Measurements from ENCODE around the gene BRAP. TPM values are rescaled to one million over a fixed set of nuclear protein-coding genes. Genes with fewer than 3 reads are reported as not detected.
"Not testable (repeated sequence)": the region's sequence is repeated elsewhere in the genome, so short reads cannot be mapped to it uniquely, and the experiment has no call there.

BRAP gene
- total RNA-seq, 2 donors from 2014 or later = 16.0 to 19.6 TPM

DNA sequence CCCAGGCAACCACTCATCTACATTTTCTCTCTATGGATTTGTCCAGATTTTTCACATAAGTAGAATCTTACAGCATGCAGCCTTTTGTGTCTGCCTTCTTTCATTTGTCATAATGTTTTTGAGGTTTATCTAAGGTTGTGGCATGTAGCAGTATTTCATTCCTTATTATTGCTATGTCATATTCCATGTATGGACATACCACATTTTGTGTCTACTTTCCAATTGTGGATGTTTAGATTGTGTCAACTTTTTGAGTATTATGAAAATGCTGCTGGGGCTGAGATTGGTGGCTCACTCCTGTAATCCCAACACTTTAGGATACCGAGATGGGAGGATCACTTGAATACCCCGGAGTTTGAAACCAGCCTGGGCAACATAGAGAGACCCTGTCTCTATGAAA, 83.4 kb downstream of the BRAP start:
- Histone ChIP-seq H3K36me3 (no peaks in the 10 kb centered on the region), H3K4me1 (no peaks in the 10 kb centered on the region), H3K9me3 (no peaks in the 10 kb centered on the region), H3K9ac (ENCODE audit: low read depth in 2 of 2, low read length in 2 of 2) (no peak overlapping the region), H3K27me3 (no peaks in the 10 kb centered on the region), H3K4me3 (no peak overlapping the region), H3K27ac (no peak overlapping the region)
- intact Hi-C loops (cut with DNase I) = no loop called here
- DNase-seq = no peak
- TF ChIP-seq, protein P1, sequence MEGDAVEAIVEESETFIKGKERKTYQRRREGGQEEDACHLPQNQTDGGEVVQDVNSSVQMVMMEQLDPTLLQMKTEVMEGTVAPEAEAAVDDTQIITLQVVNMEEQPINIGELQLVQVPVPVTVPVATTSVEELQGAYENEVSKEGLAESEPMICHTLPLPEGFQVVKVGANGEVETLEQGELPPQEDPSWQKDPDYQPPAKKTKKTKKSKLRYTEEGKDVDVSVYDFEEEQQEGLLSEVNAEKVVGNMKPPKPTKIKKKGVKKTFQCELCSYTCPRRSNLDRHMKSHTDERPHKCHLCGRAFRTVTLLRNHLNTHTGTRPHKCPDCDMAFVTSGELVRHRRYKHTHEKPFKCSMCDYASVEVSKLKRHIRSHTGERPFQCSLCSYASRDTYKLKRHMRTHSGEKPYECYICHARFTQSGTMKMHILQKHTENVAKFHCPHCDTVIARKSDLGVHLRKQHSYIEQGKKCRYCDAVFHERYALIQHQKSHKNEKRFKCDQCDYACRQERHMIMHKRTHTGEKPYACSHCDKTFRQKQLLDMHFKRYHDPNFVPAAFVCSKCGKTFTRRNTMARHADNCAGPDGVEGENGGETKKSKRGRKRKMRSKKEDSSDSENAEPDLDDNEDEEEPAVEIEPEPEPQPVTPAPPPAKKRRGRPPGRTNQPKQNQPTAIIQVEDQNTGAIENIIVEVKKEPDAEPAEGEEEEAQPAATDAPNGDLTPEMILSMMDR (IDR thresholded peaks at IDR 0.05) = no peak

DNA sequence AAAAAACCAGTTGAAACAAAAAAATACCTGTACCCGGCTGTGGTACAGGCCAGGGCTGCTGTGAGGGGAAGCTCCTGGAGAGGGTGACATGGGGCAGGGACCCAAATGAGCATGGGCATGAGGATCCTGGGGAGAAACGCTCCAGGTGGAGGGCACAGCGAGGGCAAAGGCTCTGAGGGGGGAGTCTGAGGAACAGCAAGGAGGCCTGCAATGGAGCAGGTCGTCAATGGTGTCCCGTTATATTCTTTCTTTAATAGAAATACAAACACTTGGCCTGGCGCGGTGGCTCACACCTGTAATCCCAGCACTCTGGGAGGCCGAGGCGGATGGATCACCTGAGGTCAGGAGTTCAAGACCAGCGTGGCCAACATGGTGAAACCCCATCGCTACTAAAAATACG, 84.8 kb downstream of the BRAP start:
- H3K9ac ChIP-seq (ENCODE audit: low read depth in 2 of 2, low read length in 2 of 2); DNase-seq; H3K4me1 ChIP-seq; H3K27me3 ChIP-seq; intact Hi-C loops (cut with DNase I); H3K9me3 ChIP-seq; H3K36me3 ChIP-seq; H3K4me3 ChIP-seq: not testable (repeated sequence)
- peak overlapping the region; percentile 74 for H3K27ac ChIP-seq

DNA sequence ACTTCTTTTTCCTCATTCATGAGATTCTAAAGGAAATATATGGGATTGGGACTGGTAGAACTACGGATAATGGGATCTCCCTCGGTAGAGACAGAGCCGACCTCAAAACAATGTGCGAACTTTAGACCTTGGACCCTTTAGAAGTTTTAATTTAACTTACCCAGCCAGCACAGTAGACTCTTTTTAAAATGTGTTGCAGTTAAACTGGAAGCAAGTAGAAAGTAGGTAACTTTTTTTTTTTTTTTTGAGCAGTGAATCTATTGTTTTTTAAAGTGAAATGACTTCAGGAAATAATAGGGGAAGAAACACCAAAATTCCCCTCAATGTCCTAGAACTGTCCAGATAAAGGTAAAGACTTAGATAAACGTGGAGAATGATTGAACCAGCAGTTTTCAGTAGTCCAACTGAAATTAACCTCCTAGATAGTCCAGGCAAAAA, 85.5 kb downstream of the BRAP start:
- TF ChIP-seq, protein P1 (IDR thresholded peaks at IDR 0.05) = no peak
- Histone ChIP-seq H3K27me3 (no peaks in the 10 kb centered on the region), H3K4me3 (peak overlapping the region; percentile 70), H3K9ac (ENCODE audit: low read depth in 2 of 2, low read length in 2 of 2) (peak overlapping the region; percentile 95 to 97), H3K27ac (peak overlapping the region; percentile 74), H3K9me3 (no peaks in the 10 kb centered on the region), H3K4me1 (no peaks in the 10 kb centered on the region), H3K36me3 (no peaks in the 10 kb centered on the region)
- DNase-seq = no peak
- intact Hi-C loops (cut with DNase I) = no loop called here

DNA sequence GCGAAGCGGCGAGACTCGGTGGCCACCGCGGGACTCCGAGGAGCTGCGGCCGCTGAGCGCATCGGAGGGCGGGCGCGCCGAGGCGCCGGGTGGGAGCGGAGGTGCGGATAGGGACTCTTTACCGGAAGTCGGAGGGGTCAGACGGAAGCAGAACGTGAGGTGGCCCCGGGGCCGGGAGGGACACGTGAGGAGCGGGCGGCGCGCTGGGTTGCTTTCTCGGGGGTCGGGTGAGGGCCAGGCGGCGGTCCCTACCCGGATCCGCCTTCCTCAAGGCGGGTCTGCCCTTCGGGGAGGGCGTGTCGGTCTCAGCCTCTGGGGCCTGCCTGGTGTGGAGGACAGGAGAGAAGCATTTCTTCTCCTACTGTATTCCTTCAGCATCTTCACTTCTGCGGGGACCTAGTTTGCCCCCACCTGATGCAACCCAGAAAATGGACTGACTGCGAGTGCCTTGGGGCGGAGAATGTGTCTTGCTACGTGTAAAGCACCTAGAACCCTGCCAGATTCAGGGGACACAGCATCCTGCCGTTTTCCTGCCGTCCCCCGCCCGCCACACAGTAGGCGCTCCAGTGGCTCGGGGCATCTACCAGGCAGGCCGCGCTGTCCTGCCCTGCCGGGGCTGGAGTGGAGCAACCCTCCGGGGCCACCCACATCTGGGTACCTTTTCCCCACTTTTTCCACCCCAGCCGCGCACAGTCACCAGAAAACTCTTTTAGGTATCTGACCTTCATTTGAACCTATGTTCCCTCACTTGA, 86.1 kb downstream of the BRAP start:
- Histone ChIP-seq H3K9me3 (no peaks in the 10 kb centered on the region), H3K36me3 (no peaks in the 10 kb centered on the region), H3K27me3 (no peaks in the 10 kb centered on the region), H3K4me1 (no peaks in the 10 kb centered on the region), H3K27ac (peak overlapping the region; percentile 74), H3K9ac (ENCODE audit: low read depth in 2 of 2, low read length in 2 of 2) (peak overlapping the region; percentile 95 to 97), H3K4me3 (peak overlapping the region; percentile 70)
- TF ChIP-seq, protein P1 (IDR thresholded peaks at IDR 0.05) = no peak
- intact Hi-C loops (cut with DNase I) = no loop called here
- DNase-seq = peak; percentile 93

DNA sequence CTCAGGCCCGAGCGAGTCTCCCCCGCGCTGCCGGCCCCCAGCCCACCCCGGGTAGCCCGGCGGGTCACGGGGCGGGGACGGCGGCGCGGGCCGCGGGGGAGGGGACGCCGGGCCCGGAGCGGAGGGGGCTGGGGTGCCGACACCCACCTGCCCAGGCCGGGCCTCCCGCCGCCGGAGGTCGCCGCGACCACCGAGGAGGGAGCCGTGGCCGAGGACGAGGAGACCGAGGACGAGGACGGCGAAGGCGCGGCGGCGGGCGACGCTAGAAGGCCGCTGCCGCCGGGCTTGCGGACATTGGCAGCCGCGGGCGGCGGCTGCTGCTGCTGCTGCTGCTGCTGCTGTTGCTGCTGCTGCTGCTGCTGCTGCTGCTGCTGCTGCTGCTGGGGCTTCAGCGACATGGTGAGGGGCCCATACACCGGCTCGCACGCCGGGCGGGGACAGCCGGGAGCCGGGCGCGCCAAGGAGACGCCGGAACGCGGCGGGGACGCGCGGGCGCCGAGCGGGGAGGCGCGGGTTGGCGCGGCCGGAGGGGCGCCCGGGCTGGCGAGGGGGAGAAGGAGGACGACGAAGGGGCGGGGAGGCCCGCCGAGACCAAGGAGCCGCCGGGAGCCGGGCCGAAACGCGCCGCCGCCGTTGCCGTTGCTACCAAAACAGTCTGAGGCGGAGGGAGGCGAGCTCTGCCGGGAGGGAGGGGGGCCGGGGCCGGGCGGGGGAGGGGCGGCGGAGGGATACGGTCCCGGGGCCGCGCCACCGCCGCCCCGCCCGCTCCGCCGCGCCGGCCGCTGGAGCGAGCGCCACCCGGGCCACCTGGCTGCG, 86.9 kb downstream of the BRAP start, which contains the start of gene ATXN2:
TSS of gene ATXN2 (minus strand) at position 679 of the 816 bp plus-strand sequence. CDS start at position 398, 281 bp downstream.
- TF ChIP-seq, protein P1 (IDR thresholded peaks at IDR 0.05) = no peak
- H3K9ac ChIP-seq (ENCODE audit: low read depth in 2 of 2, low read length in 2 of 2) = peak within 1 kb of the TSS; percentile 95 to 97
- no peaks in the 10 kb centered on the region for H3K36me3 ChIP-seq
- H3K4me3 ChIP-seq = peak within 1 kb of the TSS; percentile 70
- no peaks in the 10 kb centered on the region for H3K27me3 ChIP-seq
- DNase-seq = peak; percentile 67
- no peaks in the 10 kb centered on the region for H3K4me1 ChIP-seq
- H3K9me3 ChIP-seq = no peaks in the 10 kb centered on the region
- intact Hi-C loops (cut with DNase I) = no loop called here
- peak within 1 kb of the TSS; percentile 74 for H3K27ac ChIP-seq

Measured in colonic mucosa (tissue), 4 donors.